Kasumi-1 (cell line): ENCODE data around the gene ZBTB7A.

Experiments
- DNase-seq, 2 experiments: peaks; one replicate each; lab custom pipeline; 2025; lab: John Stamatoyannopoulos, UW

The ZBTB7A gene

GRCh38 chr19:4054441-4055208 is 12.1 kb downstream of the ZBTB7A start:
- DNase-seq, result no peak

- DNase-seq, result no peak
These were observed 13.0 kb downstream of the ZBTB7A start for GRCh38 chr19:4053423-4054324.

DNA sequence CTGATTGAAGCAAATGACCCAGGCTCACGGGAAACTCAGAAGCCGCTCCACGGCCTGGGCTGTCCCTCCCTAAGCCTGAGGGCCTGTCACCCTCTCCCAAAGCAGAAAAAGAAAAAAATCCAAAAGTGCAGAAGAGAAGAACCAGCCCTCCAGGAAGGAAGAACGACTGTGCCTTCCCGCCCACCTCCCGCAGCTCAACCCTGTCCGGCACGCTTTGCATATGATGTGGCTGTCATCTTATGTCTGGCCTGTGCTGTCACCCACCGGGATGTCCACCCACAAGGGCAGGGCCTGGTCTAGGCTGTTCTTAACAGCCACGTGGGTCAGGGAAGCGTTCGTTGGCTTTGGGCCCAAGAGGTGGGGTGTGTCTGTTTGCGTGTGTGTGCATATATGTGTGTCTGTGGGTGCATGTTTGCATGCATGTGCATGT is 13.7 kb downstream of the ZBTB7A start:
- no peak for DNase-seq

GRCh38 chr19:4052114-4052992 is 14.3 kb downstream of the ZBTB7A start:
- no peak for DNase-seq

GRCh38 chr19:4051175-4052101 is 15.3 kb downstream of the ZBTB7A start:
- DNase-seq, result peak; percentile 56 to 66

DNA sequence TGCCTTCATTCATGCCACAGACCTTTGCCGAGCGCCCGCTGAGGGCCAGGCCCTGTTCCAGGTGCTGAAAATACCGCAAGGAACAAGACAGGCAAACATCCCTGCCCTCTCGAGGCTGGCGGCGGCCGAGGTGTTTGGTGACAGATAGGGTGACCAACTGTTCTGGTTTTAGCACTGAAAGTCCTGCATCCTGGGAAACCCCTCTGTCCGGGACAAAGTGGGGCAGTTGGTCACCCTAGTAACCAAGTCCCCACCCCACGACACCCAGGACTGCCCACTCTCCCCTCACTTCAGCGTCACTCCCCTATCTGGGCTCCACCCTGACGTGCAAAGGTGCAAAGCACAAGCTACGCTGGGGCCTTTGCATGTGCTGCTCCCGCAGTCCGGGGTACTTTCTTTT is 17.3 kb downstream of the ZBTB7A start:
- no peak for DNase-seq

DNA sequence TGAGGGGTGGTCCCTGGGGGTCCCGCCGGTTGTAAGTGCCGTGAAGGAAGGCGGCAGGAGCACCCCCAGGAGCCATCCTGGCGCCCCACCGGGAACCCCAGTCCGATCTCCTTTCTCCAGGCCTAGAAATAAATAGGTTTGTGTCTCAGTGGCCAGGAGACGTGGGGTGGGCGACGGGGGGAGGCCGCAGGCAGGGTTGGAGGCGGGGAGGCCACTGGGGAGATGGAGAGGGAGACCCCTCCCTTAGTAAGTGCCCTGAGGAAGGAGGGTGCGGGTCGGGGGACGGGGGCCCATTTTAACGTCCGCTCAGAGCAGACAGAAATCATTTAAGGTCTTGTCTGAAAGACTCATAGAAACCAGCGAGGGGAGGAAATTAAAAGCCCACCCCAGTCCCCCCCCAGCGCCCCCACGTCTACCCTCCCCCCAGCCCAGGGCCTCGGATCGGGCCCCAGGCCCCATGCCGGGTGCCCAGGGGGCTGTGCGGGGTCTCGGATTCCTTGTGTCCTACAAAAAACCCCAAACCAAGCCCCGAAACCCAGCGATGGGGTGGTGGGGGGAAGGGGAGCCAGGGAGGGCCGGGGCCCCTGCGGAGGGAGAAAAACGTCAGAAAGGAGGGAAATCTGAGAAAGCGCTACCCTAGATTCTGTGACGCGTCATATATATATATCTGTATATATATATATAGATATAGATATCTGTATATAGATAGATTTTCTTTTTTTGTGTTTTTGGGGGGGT is 19.6 kb downstream of the ZBTB7A start:
- DNase-seq, result no peak

DNA sequence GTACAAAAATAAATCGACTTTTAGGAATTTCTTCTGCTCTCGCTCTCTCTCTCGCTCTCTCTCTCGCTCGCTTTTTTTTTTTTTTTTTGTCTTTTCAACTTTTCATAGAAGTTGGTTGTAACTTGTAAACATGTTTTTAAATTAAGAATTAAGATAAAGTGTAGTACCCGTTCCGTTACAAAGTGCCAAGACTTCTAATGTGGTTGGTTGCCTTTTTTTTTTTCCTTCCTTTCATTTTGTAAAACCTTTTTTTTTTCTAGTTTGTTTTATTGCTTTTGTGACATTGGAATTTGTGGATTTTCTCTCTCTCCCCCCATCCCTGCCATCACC is 20.4 kb downstream of the ZBTB7A start:
- no peak for DNase-seq

GRCh38 chr19:4045597-4046361 is 20.9 kb downstream of the ZBTB7A start:
- no peak for DNase-seq

DNA sequence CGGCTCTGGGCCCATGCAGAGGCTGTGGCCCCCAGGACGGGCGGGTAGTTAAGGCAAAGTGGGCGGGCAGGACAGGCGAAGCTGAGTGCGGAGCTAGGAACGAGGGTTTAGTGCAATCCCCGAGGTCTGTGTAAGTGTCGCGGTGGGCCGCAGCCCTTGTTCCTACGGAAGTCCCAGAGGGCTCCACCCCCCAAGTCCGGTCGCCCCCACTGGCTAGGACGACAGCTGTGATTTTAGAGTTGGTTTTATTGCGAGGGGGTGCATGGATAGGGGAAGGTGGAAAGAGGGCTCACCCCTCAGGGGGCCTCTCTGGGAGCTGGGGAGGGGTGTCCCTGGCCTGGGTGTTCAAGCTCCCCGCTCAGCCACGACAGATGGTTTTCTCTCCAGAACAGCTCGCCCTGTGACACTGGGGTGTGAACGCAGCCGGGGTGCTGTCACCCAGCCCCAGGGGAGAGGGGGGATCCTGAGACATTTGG is 21.7 kb downstream of the ZBTB7A start:
- DNase-seq, result no peak

DNA sequence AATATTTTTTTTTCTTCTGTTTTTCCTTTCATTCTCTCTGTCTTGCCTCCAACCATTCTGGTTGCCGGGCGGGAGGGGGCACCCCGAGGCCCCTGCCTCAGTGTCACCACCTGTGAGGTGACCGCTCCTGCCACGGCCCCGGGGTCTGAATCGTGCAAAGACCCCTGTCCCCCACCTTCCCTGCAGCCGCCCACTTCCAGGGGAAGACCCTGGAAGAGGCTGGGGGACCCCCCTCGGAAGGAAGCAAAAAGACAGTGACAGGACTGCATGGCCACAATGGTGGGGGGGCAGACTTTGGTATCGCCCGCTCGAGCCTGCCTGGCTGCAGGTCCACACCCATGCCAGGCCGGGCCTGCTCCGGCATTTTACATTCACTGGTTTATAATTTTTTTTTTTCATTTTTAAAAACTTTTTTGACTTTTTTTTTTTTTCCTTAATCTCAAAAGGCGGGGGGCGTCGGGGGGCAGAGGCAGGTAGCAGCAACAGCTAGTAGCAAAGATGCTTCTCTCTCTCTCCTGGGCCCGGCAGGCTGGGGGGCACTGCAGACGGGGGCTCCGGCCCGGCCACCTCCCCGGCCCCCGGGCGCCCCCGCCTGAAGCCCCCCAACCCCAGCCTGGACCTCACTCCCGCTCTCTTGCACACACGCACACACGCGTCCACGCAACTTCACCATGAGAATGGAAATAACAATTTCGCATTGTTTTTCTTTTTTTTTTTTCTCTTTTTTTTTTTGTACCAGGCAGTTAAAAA is 22.6 kb downstream of the ZBTB7A start:
- no peak for DNase-seq

GRCh38 chr19:4043401-4043800 is 23.3 kb downstream of the ZBTB7A start:
- no peak for DNase-seq

DNA sequence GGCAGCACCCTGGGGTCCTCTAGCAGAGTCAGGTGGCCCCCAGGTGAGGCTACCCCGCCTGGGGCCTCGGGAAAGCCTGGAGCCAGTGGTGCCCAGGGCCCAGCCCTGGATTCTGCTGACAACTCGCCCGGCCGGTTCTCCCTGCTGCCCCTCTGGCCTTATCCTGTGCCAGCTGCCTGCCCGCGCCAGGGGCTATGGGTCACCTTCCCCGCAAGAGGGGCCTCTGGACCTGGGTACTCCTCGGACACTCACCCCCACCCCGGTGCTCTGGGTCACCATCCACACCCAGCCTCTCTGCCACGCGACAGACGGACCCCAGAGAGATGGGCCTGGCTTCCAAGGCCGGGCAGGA is 24.0 kb downstream of the ZBTB7A start:
- DNase-seq, result no peak

DNA sequence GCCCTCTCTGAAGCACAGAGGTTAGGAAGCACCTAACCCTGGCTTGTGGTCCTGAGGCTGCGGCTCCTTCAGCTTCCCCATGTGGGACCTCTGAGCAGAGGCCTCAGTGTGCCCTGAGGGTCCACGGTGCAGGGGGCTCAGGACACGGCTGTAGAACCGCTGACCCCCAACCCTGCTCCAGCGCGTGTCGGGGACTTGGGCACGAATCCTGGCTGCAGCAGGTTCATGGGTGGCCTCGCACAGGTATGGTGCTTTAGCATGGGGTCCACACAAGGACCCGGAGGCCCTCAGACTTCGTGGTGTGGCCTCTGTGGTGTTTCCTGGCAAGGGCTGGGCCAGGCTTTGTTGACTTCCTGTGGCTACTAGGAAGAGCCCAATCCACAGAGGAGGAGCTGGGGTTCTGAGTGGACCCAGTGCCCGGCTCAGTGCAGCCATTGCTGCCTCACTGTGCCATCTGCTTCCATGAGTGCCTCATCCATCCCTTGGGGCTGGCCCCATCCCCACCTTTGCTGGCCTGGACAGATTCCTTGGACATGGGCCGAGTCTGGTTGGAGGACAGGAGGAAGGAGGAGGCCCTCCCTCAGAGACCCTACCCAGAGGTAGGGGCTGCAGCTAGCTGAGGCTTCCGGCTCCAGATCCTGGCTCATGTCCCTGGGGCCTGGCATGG is 24.5 kb downstream of the ZBTB7A start:
- no peak for DNase-seq

- DNase-seq, result no peak
These were observed 27.9 kb downstream of the ZBTB7A start for GRCh38 chr19:4038661-4039423.

GRCh38 chr19:4038057-4038456 is 28.6 kb downstream of the ZBTB7A start:
- no peak for DNase-seq

GRCh38 chr19:4037301-4037949 is 29.3 kb downstream of the ZBTB7A start:
- no peak for DNase-seq
